ENCODE results near the gene INF2.

GRCh38 chr14:104725772-104726548 lies 36.5 kb downstream of the INF2 start:
- no peak for TF ChIP-seq EZH2 (IDR thresholded peaks at IDR 0.05; ENCODE audit: borderline replicate concordance, low read depth, low read length, severe bottlenecking)
- no peak for TF ChIP-seq CTCF (IDR thresholded peaks at IDR 0.05; ENCODE audit: extremely low read depth in 1 of 2, insufficient read depth in 1 of 2, low read depth in 1 of 2, low read length in 2 of 2)
- TF ChIP-seq POLR2A (IDR thresholded peaks at IDR 0.05; ENCODE audit: low read depth, low read length), result no peak
- no peak for TF ChIP-seq POLR2AphosphoS5 (IDR thresholded peaks at IDR 0.05; ENCODE audit: insufficient read depth, low read depth, low read length)

Data from endothelial cell of umbilical vein (primary cell).